HG03108 (cell line): ENCODE measurements around the gene CASK.
"Not testable (repeated sequence)": the region's sequence is repeated elsewhere in the genome, so short reads cannot be mapped to it uniquely, and the experiment has no call there.

Experiments
- ATAC-seq: cut with Tn5 transposase; IDR thresholded peaks from one replicate; pipeline ENCODE4 v1.9.1; 2021; ENCODE audit warnings: moderate library complexity; ENCODE audit not compliant: unreplicated experiment

Gene CASK

GRCh38 chrX:41739871-41740270 is 183.5 kb downstream of the CASK start:
- no peak for ATAC-seq

- no peak for ATAC-seq
These were observed 186.3 kb downstream of the CASK start for GRCh38 chrX:41737065-41737464.

GRCh38 chrX:41734530-41734929 is 188.8 kb downstream of the CASK start:
- no peak for ATAC-seq

- ATAC-seq: peak; percentile 97
These were observed 189.4 kb downstream of the CASK start for GRCh38 chrX:41733939-41734338.

GRCh38 chrX:41732260-41732659 is 191.1 kb downstream of the CASK start:
- ATAC-seq: no peak

- ATAC-seq: no peak
These were observed 193.3 kb downstream of the CASK start for GRCh38 chrX:41730081-41730480.

GRCh38 chrX:41728125-41728524 is 195.2 kb downstream of the CASK start:
- ATAC-seq: no peak

- ATAC-seq: no peak
These were observed 199.5 kb downstream of the CASK start, which contains the start of gene GPR82 for GRCh38 chrX:41723826-41724225. Gene GPR82 (plus strand): TSS chrX:41724181. CDS start chrX:41727027, 2,846 bp downstream.

- no peak for ATAC-seq
These were observed 200.3 kb downstream of the CASK start for GRCh38 chrX:41722816-41723618.

GRCh38 chrX:41722214-41722613 is 201.1 kb downstream of the CASK start:
- ATAC-seq: no peak

- ATAC-seq: no peak
These were observed 201.8 kb downstream of the CASK start for GRCh38 chrX:41721590-41721989.

- ATAC-seq: peak; percentile 78
These were observed 203.1 kb downstream of the CASK start for GRCh38 chrX:41720125-41720779.

GRCh38 chrX:41719610-41720009 is 203.7 kb downstream of the CASK start:
- ATAC-seq: not testable (repeated sequence)

- ATAC-seq: no peak
These were observed 204.7 kb downstream of the CASK start for GRCh38 chrX:41718481-41719235.

- ATAC-seq: no peak
These were observed 206.4 kb downstream of the CASK start for GRCh38 chrX:41716767-41717473.

- ATAC-seq: no peak
These were observed 207.1 kb downstream of the CASK start for GRCh38 chrX:41716222-41716621.

- no peak for ATAC-seq
These were observed 212.2 kb downstream of the CASK start for GRCh38 chrX:41711021-41711667.

GRCh38 chrX:41708486-41708885 is 214.9 kb downstream of the CASK start:
- no peak for ATAC-seq

GRCh38 chrX:41707218-41707617 is 216.1 kb downstream of the CASK start:
- no peak for ATAC-seq

GRCh38 chrX:41705680-41706374 is 217.5 kb downstream of the CASK start:
- ATAC-seq: peak; percentile 84
